ENCODE results near the gene TMEM212.

Gene TMEM212

GRCh38 chr3:171809611-171809860 is 33.6 kb upstream of the TMEM212 start:
- no peak for TF ChIP-seq GATA2 (IDR thresholded peaks at IDR 0.05; ENCODE audit: low read depth, low read length)
- TF ChIP-seq GATA3 (IDR thresholded peaks at IDR 0.05; ENCODE audit: low read depth, low read length) = no peak

- no peak for TF ChIP-seq GATA2 (IDR thresholded peaks at IDR 0.05; ENCODE audit: low read depth, low read length)
- TF ChIP-seq GATA3 (IDR thresholded peaks at IDR 0.05; ENCODE audit: low read depth, low read length) = no peak
Measured at GRCh38 chr3:171809861-171810628, 33.1 kb upstream of the TMEM212 start, which contains the start of gene PLD1. Gene PLD1 (minus strand): TSS chr3:171810483. CDS start chr3:171738051, 72,432 bp downstream.

- no peak for TF ChIP-seq GATA3 (IDR thresholded peaks at IDR 0.05; ENCODE audit: low read depth, low read length)
- no peak for TF ChIP-seq GATA2 (IDR thresholded peaks at IDR 0.05; ENCODE audit: low read depth, low read length)
Measured at GRCh38 chr3:171810629-171811294, 32.4 kb upstream of the TMEM212 start.

- TF ChIP-seq GATA2 (IDR thresholded peaks at IDR 0.05; ENCODE audit: low read depth, low read length) (no peak), GATA3 (IDR thresholded peaks at IDR 0.05; ENCODE audit: low read depth, low read length) (no peak)
Measured at GRCh38 chr3:171811295-171811912, 31.7 kb upstream of the TMEM212 start.

DNA sequence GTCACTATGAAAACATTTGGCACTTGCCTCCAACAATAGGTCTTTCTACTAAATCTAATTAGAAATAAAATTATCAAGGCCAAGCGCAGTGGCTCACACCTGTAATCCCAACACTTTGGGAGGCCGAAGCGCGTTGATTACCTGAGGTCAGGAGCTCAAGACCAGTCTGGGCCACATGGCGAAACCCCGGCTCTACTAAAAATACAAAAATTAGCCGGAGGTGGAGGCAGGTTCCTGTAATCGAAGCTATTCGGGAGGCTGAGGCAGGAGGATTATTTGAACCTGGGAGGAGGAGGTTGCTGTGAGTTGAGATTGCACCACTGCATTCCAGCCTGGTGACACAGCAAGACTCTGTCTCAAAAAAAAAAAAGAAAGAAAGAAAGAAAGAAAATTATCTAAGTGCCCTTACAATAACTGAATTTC is 31.2 kb upstream of the TMEM212 start:
- TF ChIP-seq GATA3 (IDR thresholded peaks at IDR 0.05; ENCODE audit: low read depth, low read length) (no peak), GATA2 (IDR thresholded peaks at IDR 0.05; ENCODE audit: low read depth, low read length) (no peak)

DNA sequence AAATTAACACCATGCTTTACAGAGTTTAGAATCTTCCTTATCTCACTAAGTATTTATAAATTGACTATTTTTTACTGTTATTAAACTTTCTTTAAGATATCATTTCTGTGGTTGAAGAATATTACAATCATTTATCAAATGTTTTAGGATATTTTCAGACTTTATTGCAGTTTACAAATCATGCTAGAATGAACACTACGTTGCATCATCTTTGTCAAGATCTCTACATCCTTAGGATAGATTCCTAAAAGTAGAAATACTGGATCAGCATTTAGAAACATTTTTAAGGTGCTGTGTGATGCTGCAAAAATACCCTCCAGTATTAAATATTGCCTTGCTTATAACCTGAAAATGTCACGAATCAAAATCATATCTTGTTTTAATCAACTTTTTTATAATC is 30.3 kb upstream of the TMEM212 start:
- TF ChIP-seq GATA3 (IDR thresholded peaks at IDR 0.05; ENCODE audit: low read depth, low read length) (no peak), GATA2 (IDR thresholded peaks at IDR 0.05; ENCODE audit: low read depth, low read length) (no peak)

DNA sequence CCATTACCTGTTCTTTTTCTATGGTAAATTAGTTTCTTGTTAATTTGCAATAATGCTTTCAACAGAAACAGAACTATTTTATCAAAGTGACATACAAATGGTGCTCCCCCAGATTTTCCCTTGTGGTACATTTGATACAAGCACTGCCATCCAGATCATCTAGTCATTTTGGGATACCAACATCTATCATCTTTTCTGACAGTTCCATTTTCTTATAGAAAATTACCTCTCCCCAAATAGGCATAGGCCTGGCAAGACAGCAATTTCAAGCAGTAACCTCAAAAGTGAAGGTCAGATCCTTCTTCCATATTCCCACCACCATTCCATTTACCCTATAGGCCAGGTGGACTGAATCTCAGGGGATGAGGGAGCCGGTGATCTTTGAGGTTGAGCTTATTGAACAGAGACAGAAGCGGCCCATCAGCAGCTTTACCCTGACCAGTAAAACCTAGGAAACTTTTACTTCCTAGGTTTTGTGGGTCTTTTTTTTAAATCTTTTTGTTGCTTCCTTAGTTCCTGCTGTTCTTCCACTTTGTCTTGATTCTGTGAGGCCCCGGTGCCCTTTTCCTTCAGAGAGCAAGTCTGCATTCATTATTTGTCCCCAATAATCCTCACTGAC is 29.8 kb upstream of the TMEM212 start:
- TF ChIP-seq GATA3 (IDR thresholded peaks at IDR 0.05; ENCODE audit: low read depth, low read length) (no peak), GATA2 (IDR thresholded peaks at IDR 0.05; ENCODE audit: low read depth, low read length) (no peak)

DNA sequence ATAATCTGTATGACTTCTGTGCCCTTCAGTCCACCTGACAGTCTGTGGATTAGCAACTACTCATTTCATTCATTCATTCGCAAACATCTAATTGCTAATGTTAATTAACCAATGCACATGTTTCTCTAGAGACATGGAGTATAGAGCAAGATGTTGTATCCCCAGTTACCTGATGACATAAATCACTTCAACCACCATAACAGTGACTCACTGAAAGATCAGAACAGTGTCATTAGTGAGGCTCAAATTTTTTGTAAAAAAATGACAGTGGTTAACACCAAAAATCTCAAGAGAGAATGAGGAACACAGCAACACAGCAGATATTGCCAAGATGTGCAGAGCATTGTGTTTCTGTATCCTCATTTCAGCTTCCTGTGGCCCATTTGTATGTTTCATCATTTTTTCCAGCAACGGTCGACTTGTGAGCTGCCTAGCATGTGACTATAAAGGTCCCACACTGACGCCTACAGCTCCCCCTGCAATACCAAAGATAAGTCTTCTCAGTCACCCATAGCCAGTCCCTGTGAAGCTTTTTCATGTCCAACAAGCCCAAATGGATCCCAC is 29.2 kb upstream of the TMEM212 start:
- TF ChIP-seq GATA2 (IDR thresholded peaks at IDR 0.05; ENCODE audit: low read depth, low read length) (no peak), GATA3 (IDR thresholded peaks at IDR 0.05; ENCODE audit: low read depth, low read length) (no peak)

- TF ChIP-seq GATA2 (IDR thresholded peaks at IDR 0.05; ENCODE audit: low read depth, low read length) = no peak
- no peak for TF ChIP-seq GATA3 (IDR thresholded peaks at IDR 0.05; ENCODE audit: low read depth, low read length)
Measured at GRCh38 chr3:171815973-171816595, 27.1 kb upstream of the TMEM212 start.

GRCh38 chr3:171817074-171817800 is 25.9 kb upstream of the TMEM212 start:
- TF ChIP-seq GATA3 (IDR thresholded peaks at IDR 0.05; ENCODE audit: low read depth, low read length) (no peak), GATA2 (IDR thresholded peaks at IDR 0.05; ENCODE audit: low read depth, low read length) (no peak)

DNA sequence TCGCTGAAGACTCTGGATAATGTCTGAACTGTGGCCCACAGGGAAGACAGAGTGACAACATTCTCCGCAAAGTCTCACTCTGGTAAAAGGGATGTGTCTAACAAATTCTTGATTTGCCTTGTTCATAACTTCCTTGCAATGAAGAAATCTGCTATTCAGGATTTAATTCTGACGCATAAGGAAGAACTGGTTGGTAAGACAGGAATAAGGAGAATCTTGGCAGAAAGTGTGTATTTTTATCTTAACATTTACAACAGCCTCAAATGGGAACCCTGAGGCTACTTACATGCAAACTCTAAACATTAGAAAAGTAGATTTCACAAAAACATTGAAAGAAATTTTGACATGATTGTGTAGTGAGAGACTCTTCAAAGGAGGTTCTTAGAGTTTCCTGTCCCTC is 22.1 kb upstream of the TMEM212 start:
- TF ChIP-seq GATA2 (IDR thresholded peaks at IDR 0.05; ENCODE audit: low read depth, low read length) (no peak), GATA3 (IDR thresholded peaks at IDR 0.05; ENCODE audit: low read depth, low read length) (no peak)

DNA sequence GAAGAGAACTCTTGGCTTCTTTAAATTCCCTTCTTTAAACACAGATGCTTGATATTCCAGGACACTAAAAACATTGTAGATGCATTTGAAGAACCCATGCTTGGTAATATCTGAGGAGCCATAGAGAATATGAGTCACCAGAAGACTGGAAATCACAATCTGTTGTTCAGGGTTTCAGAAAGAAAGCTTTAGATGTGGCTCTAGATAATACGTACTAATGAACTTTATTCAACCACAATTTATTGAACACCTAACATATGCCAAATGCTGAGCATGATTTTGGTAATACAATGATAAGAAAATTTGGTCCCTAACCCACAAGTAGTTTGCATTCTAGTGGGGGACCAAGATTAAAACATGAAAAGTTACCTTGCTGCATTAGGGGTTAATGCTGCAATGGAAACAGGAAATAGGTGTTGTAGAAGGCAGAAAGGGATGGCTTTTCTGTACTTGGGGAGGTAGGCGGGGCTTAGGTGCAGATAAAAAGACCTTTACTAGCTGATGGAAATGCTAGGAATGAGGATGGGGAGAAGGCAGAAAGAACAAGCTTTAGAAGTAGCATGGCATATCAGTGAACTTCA is 21.3 kb upstream of the TMEM212 start:
- TF ChIP-seq GATA2 (IDR thresholded peaks at IDR 0.05; ENCODE audit: low read depth, low read length) (no peak), GATA3 (IDR thresholded peaks at IDR 0.05; ENCODE audit: low read depth, low read length) (no peak)

All from SH-SY5Y (cell line).